ENCODE results near the gene C2orf81.

Gene C2orf81

GRCh38 chr2:74368499-74368898, 52.9 kb downstream of the C2orf81 start:
- H3K27me3 ChIP-seq (ENCODE audit: control insufficient read depth, insufficient read depth, low read length): no peaks in the 10 kb centered on the region
- no peak overlapping the region for H3K4me3 ChIP-seq (ENCODE audit: low read depth, low read length)
- peaks cover 6% of the 10 kb centered on the region for H3K4me1 ChIP-seq (ENCODE audit: control insufficient read depth, insufficient read depth, low read length)
- no peak overlapping the region for H3K27ac ChIP-seq (ENCODE audit: low read depth, low read length)
- peaks cover 83% of the 10 kb centered on the region for H3K36me3 ChIP-seq (ENCODE audit: control insufficient read depth, insufficient read depth, low read length)
- H3K9me3 ChIP-seq (ENCODE audit: control insufficient read depth, insufficient read depth, low read length): no peaks in the 10 kb centered on the region
- H3K9ac ChIP-seq (ENCODE audit: low read depth, low read length): no peak overlapping the region

DNA sequence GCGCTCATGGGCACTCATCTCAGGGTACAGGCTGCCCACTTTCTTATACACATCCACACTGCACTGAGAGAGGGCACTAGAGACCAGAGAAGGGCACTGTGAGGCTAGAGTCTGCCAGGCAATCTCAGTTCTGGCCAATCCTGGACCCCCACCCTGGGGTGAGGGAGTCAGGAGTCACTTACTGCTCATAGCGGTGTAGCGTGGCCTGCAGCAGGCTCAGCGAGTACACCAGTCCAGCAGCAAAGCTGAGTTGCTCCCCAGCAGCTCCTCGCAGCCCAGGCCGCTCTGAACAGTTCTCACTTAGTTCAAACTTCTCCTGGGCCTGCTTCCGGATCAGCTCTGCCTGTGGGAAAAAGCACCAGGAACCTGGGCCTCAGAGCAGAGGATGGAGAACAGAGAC, 53.6 kb downstream of the C2orf81 start:
- Histone ChIP-seq H3K9ac (ENCODE audit: low read depth, low read length) (no peak overlapping the region), H3K9me3 (ENCODE audit: control insufficient read depth, insufficient read depth, low read length) (no peaks in the 10 kb centered on the region), H3K27me3 (ENCODE audit: control insufficient read depth, insufficient read depth, low read length) (no peaks in the 10 kb centered on the region), H3K27ac (ENCODE audit: low read depth, low read length) (no peak overlapping the region), H3K4me1 (ENCODE audit: control insufficient read depth, insufficient read depth, low read length) (no peaks in the 10 kb centered on the region), H3K4me3 (ENCODE audit: low read depth, low read length) (no peak overlapping the region), H3K36me3 (ENCODE audit: control insufficient read depth, insufficient read depth, low read length) (peaks cover 90% of the 10 kb centered on the region)

- no peak overlapping the region for H3K4me3 ChIP-seq (ENCODE audit: low read depth, low read length)
- no peak overlapping the region for H3K27ac ChIP-seq (ENCODE audit: low read depth, low read length)
- H3K9ac ChIP-seq (ENCODE audit: low read depth, low read length): no peak overlapping the region
- H3K4me1 ChIP-seq (ENCODE audit: control insufficient read depth, insufficient read depth, low read length): no peaks in the 10 kb centered on the region
- peaks cover 100% of the 10 kb centered on the region for H3K36me3 ChIP-seq (ENCODE audit: control insufficient read depth, insufficient read depth, low read length)
- no peaks in the 10 kb centered on the region for H3K9me3 ChIP-seq (ENCODE audit: control insufficient read depth, insufficient read depth, low read length)
- H3K27me3 ChIP-seq (ENCODE audit: control insufficient read depth, insufficient read depth, low read length): no peaks in the 10 kb centered on the region
Observed at GRCh38 chr2:74366036-74366435, 55.4 kb downstream of the C2orf81 start.

DNA sequence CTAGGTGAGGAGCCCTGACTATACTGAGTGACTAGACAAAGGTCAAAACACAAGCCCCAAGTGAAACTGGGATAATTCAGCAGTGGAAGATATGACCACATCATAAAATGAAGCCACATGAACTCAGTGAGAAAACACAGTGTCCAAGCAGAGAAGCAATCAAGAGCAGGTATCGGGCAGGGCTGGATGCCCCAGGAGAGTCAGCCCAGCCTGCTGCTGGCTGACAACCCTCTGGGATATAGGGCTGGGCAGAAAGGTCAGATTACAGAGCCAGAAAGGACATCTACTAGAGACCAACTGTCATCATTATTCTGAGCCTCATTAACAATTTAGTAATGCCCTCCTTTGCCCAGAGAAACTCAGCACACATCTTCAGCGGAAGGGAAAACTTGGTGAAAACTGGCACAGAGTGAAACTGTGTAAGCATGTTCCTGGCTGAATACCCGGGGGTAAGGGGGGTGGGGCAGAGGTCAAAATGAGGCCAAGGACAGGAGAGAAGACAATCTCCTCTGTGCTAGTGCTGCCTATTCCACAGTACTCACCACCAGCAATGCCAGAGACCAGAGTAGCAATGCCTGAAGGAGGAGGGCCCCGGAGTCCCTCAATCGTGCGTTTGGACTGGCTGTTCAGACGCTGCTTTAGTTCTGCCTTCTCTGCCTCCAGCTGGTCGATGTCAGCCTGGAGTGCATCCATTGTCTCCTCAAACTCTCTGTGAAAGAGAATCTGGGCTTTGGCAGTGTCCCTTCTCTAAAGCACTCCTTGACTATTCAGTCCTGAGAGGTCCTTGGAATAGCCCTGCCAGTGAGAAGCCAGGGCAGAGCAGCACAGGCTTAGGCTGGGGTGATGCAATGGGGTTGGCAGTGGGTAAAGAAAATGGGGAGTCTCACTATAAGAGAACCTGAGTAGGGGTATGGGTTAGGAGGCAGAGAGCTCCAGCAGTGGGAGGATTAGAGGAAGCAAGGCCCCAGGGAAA, 56.6 kb downstream of the C2orf81 start:
- Histone ChIP-seq H3K9ac (ENCODE audit: low read depth, low read length) (no peak overlapping the region), H3K4me1 (ENCODE audit: control insufficient read depth, insufficient read depth, low read length) (no peaks in the 10 kb centered on the region), H3K36me3 (ENCODE audit: control insufficient read depth, insufficient read depth, low read length) (peaks cover 99% of the 10 kb centered on the region), H3K27ac (ENCODE audit: low read depth, low read length) (no peak overlapping the region), H3K4me3 (ENCODE audit: low read depth, low read length) (no peak overlapping the region), H3K9me3 (ENCODE audit: control insufficient read depth, insufficient read depth, low read length) (no peaks in the 10 kb centered on the region), H3K27me3 (ENCODE audit: control insufficient read depth, insufficient read depth, low read length) (no peaks in the 10 kb centered on the region)

Measured in HUES48 (cell line).